OCI-LY1 (cell line): ENCODE results near the gene SNRPB2.

Experiments used
- CTCF ChIP-seq: fragments of 200-600 bp; sonication (generic), shearing (Covaris generic); IDR thresholded peaks from 2 replicates; pipeline ENCODE4 v1.5.1; 2017; ENCODE audit warnings: mild to moderate bottlenecking, antibody characterized with exemption, low read length, moderate library complexity, mixed read lengths
- EZH2 ChIP-seq: fragments of 200-600 bp; sonication (generic), shearing (Covaris generic); IDR thresholded peaks from 2 replicates; pipeline ENCODE4 v1.8.0; 2017; ENCODE audit warnings: borderline replicate concordance, mixed run types, mild to moderate bottlenecking, antibody characterized with exemption, low read length, moderate library complexity, mixed read lengths

- TF ChIP-seq CTCF, result peak; percentile 43; the same call in 1 of the 2 replicates
- TF ChIP-seq EZH2, result no peak
Measured at GRCh38 chr20:16701296-16701695, 28.5 kb upstream of the SNRPB2 start.
